ENCODE data around the gene OR2W1.
A peak's percentile ranks its signal among the peaks of the same experiment; 100 is the strongest.

OR2W1 gene

GRCh38 chr6:29071831-29072723 is 27.1 kb upstream of the OR2W1 start:
- H3K4me1 Mint-ChIP-seq = no peaks in the 10 kb centered on the region
- no peak overlapping the region for H3K4me3 Mint-ChIP-seq
- H3K9me3 Mint-ChIP-seq = peaks cover 4% of the 10 kb centered on the region
- no peaks in the 10 kb centered on the region for H3K27me3 Mint-ChIP-seq (ENCODE audit: low read depth)
- H3K27ac Mint-ChIP-seq = no peak overlapping the region
- TF ChIP-seq, protein P1, sequence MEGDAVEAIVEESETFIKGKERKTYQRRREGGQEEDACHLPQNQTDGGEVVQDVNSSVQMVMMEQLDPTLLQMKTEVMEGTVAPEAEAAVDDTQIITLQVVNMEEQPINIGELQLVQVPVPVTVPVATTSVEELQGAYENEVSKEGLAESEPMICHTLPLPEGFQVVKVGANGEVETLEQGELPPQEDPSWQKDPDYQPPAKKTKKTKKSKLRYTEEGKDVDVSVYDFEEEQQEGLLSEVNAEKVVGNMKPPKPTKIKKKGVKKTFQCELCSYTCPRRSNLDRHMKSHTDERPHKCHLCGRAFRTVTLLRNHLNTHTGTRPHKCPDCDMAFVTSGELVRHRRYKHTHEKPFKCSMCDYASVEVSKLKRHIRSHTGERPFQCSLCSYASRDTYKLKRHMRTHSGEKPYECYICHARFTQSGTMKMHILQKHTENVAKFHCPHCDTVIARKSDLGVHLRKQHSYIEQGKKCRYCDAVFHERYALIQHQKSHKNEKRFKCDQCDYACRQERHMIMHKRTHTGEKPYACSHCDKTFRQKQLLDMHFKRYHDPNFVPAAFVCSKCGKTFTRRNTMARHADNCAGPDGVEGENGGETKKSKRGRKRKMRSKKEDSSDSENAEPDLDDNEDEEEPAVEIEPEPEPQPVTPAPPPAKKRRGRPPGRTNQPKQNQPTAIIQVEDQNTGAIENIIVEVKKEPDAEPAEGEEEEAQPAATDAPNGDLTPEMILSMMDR (IDR thresholded peaks at IDR 0.05; ENCODE audit: unreplicated experiment in 3 of 3) = peak in 1 of 3 experiments; percentile 51
- no peaks in the 10 kb centered on the region for H3K36me3 Mint-ChIP-seq (ENCODE audit: low read depth)

GRCh38 chr6:29051680-29052079 is 6.7 kb upstream of the OR2W1 start:
- Mint-ChIP-seq H3K4me1 (no peaks in the 10 kb centered on the region), H3K9me3 (peaks cover 9% of the 10 kb centered on the region), H3K36me3 (ENCODE audit: low read depth) (no peaks in the 10 kb centered on the region), H3K4me3 (no peak overlapping the region), H3K27ac (no peak overlapping the region), H3K27me3 (ENCODE audit: low read depth) (peaks cover 16% of the 10 kb centered on the region)
- TF ChIP-seq, protein P1 (IDR thresholded peaks at IDR 0.05; ENCODE audit: unreplicated experiment in 3 of 3) = no peak

DNA sequence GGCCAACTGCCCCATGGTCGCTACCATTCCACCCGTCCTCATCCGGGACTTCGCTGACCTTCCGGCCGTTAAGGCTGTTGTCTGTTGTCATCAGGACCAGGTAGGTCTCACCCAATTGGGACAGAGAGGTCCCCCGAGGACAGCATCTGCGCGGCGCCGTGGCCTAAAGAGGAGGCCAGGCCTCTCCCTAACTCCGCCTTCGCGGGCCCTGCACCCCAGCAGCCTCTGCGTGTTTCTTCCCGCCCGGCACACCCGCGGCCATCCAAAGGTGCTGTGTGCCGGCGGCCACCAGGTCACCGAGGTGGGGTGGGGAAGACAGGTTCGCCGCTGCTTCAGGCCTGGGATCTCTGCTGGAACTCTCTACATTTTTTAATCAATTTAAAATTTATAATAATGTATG is 9.0 kb downstream of the OR2W1 start:
- Mint-ChIP-seq H3K4me1 (no peaks in the 10 kb centered on the region), H3K4me3 (no peak overlapping the region), H3K27ac (no peak overlapping the region), H3K36me3 (ENCODE audit: low read depth) (no peaks in the 10 kb centered on the region), H3K27me3 (ENCODE audit: low read depth) (no peaks in the 10 kb centered on the region), H3K9me3 (no peaks in the 10 kb centered on the region)
- TF ChIP-seq, protein P1 (IDR thresholded peaks at IDR 0.05; ENCODE audit: unreplicated experiment in 3 of 3) = no peak

DNA sequence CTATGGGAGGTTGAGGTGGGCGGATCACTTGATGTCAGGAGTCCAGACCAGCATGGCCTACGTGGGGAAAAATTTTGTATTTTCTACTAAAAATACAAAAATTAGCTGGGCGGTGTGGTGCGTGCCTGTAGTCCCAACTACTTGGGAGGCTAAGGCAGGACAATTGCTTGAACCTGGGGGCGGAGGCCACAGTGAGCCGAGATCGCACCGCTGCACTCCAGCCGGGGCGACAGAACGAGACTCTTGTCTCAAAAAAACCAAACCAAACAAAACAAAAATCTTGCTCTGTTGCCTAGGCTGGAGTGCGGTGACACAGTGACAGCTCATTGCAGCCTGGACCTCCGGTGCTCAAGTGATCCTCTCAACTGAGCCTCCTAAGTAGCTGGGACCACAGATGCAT is 16.2 kb downstream of the OR2W1 start:
- Mint-ChIP-seq H3K4me3 (no peak overlapping the region), H3K36me3 (ENCODE audit: low read depth) (no peaks in the 10 kb centered on the region), H3K27ac (no peak overlapping the region), H3K9me3 (no peaks in the 10 kb centered on the region), H3K4me1 (no peaks in the 10 kb centered on the region), H3K27me3 (ENCODE audit: low read depth) (peaks cover 15% of the 10 kb centered on the region)
- TF ChIP-seq, protein P1 (IDR thresholded peaks at IDR 0.05; ENCODE audit: unreplicated experiment in 3 of 3) = no peak

DNA sequence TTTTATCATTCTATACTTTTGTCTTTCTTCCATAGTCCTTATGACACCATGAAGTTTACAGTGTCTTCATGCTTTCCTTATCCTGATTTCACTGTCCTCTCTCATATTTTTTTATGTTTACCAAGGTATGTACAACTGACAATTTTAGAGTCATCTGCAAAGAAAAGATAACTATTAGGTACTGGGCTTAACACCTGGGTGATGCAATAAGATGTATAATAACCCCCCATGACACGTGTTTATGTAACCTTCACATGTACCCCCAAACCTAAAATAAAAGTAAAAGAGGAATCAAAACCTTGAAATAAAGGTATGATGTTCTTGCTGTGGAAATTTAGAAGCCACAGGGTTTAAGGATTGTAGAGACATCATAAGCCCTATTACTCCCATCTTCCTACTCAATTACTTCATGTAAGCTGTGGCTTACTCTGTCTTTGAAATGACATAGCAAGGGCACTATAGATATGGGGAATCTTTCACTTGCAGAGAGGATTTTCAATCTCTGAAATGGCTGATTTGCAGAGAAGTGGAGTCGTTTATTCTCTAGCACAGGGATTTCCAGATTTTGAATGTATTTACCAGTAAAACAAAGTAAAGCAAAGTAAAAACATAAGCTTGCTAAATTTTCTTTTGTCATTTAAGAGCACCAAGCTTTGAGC is 18.9 kb downstream of the OR2W1 start:
- Mint-ChIP-seq H3K27ac (no peak overlapping the region), H3K36me3 (ENCODE audit: low read depth) (no peaks in the 10 kb centered on the region), H3K4me3 (no peak overlapping the region), H3K9me3 (peaks cover 2% of the 10 kb centered on the region), H3K27me3 (ENCODE audit: low read depth) (peaks cover 29% of the 10 kb centered on the region), H3K4me1 (no peaks in the 10 kb centered on the region)
- TF ChIP-seq, protein P1 (IDR thresholded peaks at IDR 0.05; ENCODE audit: unreplicated experiment in 3 of 3) = no peak
